Ovary (tissue), 3 donors: Measurements from ENCODE around the gene SYT15.
"Not testable (repeated sequence)": the region's sequence is repeated elsewhere in the genome, so short reads cannot be mapped to it uniquely, and the experiment has no call there.

ENCODE experiments used
- CTCF ChIP-seq, 3 donors: fragments of 450-650 bp in 2 of 3; fragments of 200-600 bp in 1 of 3; IDR thresholded peaks; one replicate each; pipeline versions ENCODE4 v1.5.1 to v1.8.0; 2016 to 2022; ENCODE audit warnings: antibody characterized with exemption in 3 of 3, mild to moderate bottlenecking in 1 of 3
- POLR2A ChIP-seq: fragments of 450-650 bp; IDR thresholded peaks from one replicate; pipeline ENCODE4 v1.6.1; 2017; ENCODE audit warnings: antibody characterized with exemption, mild to moderate bottlenecking, moderate library complexity
- donor health status: DM: no; HTN: no; CAD: no.

GRCh38 chr10:46587546-46587945 is 8.6 kb downstream of the SYT15 start:
- not testable (repeated sequence) for TF ChIP-seq CTCF (IDR thresholded peaks at IDR 0.05); POLR2A
